AG04450 (cell line): ENCODE measurements around the gene GFPT2. TPM values are rescaled to one million over a fixed set of nuclear protein-coding genes. Genes with fewer than 3 reads are reported as not detected.

ENCODE experiments used
- CTCF ChIA-PET: fragments of 300-600, 350-600 bp; formaldehyde crosslinking; extraction: SDS; loops from one replicate; lab custom pipeline; 2022; ENCODE audit warnings: antibody characterized with exemption, inconsistent platforms; lab: Charles Lee
- POLR2A ChIA-PET: fragments of 350-600 bp; formaldehyde crosslinking; extraction: SDS; loops from one replicate; lab custom pipeline; 2021; ENCODE audit warnings: antibody characterized with exemption, inconsistent platforms; lab: Yijun Ruan, JAX
- DNase-seq: peaks from one replicate; pipeline ENCODE4 v3.0.0-alpha.2; 2011; ENCODE audit warnings: low read depth, low spot score
- H3K27ac ChIP-seq: one replicate; pipeline ENCODE4 v1.5.1; 2012; ENCODE audit warnings: low read depth, low read length, control low read depth
- H3K27me3 ChIP-seq: one replicate; pipeline ENCODE4 v1.6.0; 2012; ENCODE audit warnings: low read length; ENCODE audit not compliant: control insufficient read depth, insufficient read depth
- H3K4me3 ChIP-seq: 2 replicates; pipeline ENCODE4 v1.5.1; 2011; ENCODE audit warnings: mild to moderate bottlenecking, low read depth, low read length, control low read depth
- H3K9me3 ChIP-seq: 2 replicates; pipeline ENCODE4 v1.5.1; 2012; ENCODE audit warnings: low read length; ENCODE audit not compliant: control insufficient read depth, insufficient read depth
- polyA minus RNA-seq: library from RNA; depleted of rRNA, polyadenylated mRNA; stranded (reverse); fragments of >200 nt; gene quantifications from 2 replicates; pipeline ENCODE4 v1.2.3, GENCODE V29; 2011; rRNA and poly(A)+ RNA removed
- polyA plus RNA-seq: library from polyadenylated mRNA; depleted of rRNA; stranded (reverse); fragments of >200 nt; gene quantifications from 2 replicates; pipeline ENCODE4 v1.2.3, GENCODE V29; 2011; rRNA removed
- TF ChIP-seq, protein P1 (sequence below): IDR thresholded peaks from 2 replicates; pipeline ENCODE4 v1.5.1; 2011; ENCODE audit warnings: low read depth, low read length, control low read depth, inconsistent platforms

The GFPT2 gene
- 13.9 and 15.1 TPM in 2 replicates for polyA plus RNA-seq
- 13.9 and 16.1 TPM in 2 replicates for polyA minus RNA-seq

DNA sequence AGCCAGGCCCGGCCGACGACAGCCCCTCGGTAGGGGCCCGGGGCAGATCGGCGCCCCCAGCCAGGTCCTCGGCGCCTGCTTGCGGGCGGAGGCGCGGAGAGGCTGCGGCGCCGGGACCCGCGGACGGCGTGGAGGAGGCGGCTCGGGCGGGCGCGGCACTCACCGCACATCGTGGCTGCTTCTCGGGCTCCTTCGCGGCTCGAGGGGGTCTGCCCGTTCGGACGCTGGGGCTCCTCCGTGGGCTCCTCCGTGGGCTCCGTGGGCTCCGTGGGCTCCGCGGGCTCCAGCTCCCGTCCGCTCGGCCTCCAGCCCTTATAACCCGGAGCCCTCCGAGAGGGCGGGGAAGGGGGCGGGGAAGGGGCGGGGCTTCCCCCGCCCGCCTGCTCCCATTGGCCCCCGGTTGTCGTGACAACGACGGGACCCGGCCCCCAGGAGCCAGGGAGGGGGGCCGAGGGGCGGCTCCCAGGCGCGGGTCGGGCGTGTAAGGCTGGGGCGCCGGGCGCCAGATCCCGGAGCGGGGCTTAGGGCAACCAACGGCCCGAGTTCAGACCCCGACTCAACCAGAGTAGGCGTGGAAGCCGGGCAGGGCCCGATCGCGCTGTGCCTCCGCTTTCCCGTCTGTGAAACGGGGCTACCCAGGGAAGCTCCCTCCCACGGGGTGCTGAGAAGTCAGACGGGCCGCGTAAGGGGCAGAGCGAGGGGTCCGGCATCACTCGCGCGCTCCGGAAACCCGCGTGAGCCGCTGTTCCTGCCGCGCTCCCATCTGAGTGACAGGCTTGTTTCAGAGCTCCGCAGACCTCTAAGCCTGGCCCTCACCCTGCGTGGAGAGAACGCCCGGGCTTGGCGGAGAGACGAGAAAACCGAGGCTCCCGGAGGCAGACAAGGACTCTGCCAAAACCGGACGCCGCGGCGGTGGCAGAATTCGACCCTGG lies at the start of gene GFPT2:
TSS of gene GFPT2 (minus strand) at position 289 of the 932 bp plus-strand sequence. CDS start at position 170, 119 bp downstream.
- Histone ChIP-seq H3K4me3 (peak within 1 kb of the TSS; percentile 77), H3K27ac (no peak within 1 kb of the TSS), H3K9me3 (no peaks in the 10 kb centered on the region; the same call in 1 of the 2 replicates), H3K27me3 (peaks cover 7% of the 10 kb centered on the region)
- ChIA-PET POLR2A (interaction anchor here (0.6 to 1.4 kb wide), 5 partner anchors 9 to 855 kb away, joined by 3 to 13 read pairs (median 3); no protein-coding TSS in a partner anchor), CTCF (interaction anchor here (0.7 to 1.2 kb wide), 6 partner anchors 10 to 456 kb away, joined by 3 to 5 read pairs (median 4); no protein-coding TSS in a partner anchor)
- peak; percentile 27 for DNase-seq
- TF ChIP-seq, protein P1, sequence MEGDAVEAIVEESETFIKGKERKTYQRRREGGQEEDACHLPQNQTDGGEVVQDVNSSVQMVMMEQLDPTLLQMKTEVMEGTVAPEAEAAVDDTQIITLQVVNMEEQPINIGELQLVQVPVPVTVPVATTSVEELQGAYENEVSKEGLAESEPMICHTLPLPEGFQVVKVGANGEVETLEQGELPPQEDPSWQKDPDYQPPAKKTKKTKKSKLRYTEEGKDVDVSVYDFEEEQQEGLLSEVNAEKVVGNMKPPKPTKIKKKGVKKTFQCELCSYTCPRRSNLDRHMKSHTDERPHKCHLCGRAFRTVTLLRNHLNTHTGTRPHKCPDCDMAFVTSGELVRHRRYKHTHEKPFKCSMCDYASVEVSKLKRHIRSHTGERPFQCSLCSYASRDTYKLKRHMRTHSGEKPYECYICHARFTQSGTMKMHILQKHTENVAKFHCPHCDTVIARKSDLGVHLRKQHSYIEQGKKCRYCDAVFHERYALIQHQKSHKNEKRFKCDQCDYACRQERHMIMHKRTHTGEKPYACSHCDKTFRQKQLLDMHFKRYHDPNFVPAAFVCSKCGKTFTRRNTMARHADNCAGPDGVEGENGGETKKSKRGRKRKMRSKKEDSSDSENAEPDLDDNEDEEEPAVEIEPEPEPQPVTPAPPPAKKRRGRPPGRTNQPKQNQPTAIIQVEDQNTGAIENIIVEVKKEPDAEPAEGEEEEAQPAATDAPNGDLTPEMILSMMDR = no peak

DNA sequence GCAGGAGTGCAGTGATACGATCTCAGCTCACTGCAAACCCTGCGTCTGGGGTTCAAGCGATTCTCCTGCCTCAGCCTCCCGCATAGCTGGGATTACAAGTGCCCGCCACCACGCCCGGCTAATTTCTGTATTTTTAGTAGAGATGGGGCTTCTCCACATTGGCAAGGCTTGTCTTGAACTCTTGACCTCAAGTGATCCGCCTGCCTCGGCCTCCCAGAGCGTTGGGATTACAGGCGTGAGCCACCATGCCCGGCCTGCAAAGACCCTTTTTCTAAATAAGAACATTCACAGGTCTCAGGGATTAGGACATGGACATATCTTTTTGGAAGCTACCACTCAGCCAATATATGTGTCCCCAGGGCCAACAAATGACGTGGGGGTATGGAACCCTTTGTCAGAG lies 49.6 kb upstream of the GFPT2 start:
- TF ChIP-seq, protein P1 = no peak
- no peaks in the 10 kb centered on the region for H3K27me3 ChIP-seq

DNA sequence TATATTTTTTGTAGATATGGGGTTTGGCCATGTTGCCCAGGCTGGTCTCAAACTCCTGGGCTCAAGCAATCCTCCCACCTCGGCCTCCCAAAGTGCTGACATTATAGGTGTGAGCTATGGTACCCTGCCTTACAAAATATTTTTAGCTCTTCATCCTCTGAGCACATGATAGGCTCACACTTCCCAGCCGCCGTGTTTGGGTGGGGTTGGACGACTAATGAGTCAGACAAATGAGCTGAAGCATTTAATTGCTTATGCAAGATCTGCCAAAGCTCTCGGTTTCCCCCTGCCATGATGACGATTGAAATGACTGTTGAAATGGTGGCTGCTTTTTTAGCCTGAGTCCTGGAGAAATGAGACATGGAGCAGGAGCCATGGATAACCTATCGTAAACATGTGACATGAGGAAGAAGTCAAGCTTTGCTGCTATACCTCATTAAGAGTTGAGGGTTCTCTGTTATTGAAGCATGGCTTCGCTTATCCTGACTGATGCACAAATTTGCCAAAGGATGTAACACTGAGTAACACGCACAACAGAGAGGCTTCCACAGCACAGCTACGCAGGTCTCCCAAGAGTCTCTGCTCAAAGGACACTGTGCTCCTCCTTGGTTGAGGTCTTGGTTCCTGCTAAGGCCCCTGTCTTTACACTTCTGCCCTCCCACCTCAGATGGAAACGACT lies 48.2 kb upstream of the GFPT2 start:
- DNase-seq = no peak
- Histone ChIP-seq H3K9me3 (peaks cover 18% of the 10 kb centered on the region; the same call in 1 of the 2 replicates), H3K4me3 (no peak overlapping the region), H3K27me3 (no peaks in the 10 kb centered on the region), H3K27ac (no peak overlapping the region)
- ChIA-PET CTCF (no interaction called here), POLR2A (no interaction called here)
- TF ChIP-seq, protein P1 = no peak

More for the DNA sequence above, 49.6 kb upstream of the GFPT2 start:
- POLR2A ChIA-PET = no interaction called here
- H3K9me3 ChIP-seq = peaks cover 8% of the 10 kb centered on the region; the same call in 1 of the 2 replicates
- DNase-seq = no peak
- no peak overlapping the region for H3K27ac ChIP-seq
- CTCF ChIA-PET = no interaction called here
- no peak overlapping the region for H3K4me3 ChIP-seq

DNA sequence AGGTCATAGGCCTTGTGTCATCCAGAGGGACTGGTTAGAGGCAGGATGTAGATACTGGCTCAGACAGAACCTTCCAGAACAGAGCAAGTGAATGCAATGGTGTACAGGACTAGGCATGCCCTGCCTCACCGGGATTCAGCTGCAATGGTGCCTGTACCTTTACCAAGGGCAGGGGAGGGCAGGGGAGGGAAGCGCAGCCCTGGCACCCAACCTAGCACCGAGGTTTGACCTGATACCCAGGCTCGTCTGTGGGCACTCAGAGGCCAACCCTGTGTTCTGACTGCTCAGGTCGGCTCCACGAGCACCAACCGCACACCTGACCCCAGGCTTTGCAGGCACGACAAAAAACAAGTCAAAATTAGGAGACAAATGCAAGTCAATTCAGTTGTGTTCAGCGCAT lies 47.3 kb upstream of the GFPT2 start:
- ChIA-PET POLR2A (no interaction called here), CTCF (no interaction called here)
- Histone ChIP-seq H3K27me3 (no peaks in the 10 kb centered on the region), H3K9me3 (peaks cover 18% of the 10 kb centered on the region; the same call in 1 of the 2 replicates), H3K4me3 (no peak overlapping the region), H3K27ac (no peak overlapping the region)
- DNase-seq = no peak
- TF ChIP-seq, protein P1 = no peak
